Lung (tissue), 12 donors: Measurements from ENCODE around the gene CBX4. TPM values are rescaled to one million over a fixed set of nuclear protein-coding genes. Genes with fewer than 3 reads are reported as not detected.
A peak's percentile ranks its signal among the peaks of the same experiment; 100 is the strongest.

Source experiments
- ATAC-seq: fragments of 200-7000 bp; cut with Tn5 transposase; one replicate; pipeline ENCODE4 v1.9.1; 2020; ENCODE audit warnings: moderate number of reproducible peaks; ENCODE audit not compliant: insufficient read depth, low FRiP score
- DNase-seq, 3 donors: peaks; one replicate each; pipeline ENCODE4 v3.0.0-alpha.2; 2013 to 2017
- H3K27ac ChIP-seq, 2 donors: one replicate each; pipeline ENCODE4 v1.5.1; 2013; ENCODE audit warnings: mild to moderate bottlenecking in 2 of 2, moderate library complexity in 2 of 2, control low read depth in 1 of 2, inconsistent platforms in 1 of 2, low read depth in 1 of 2, low read length in 1 of 2
- H3K27me3 ChIP-seq, 3 donors: one replicate each; pipeline ENCODE4 v1.5.1; 2013; ENCODE audit warnings: low read length in 2 of 3; ENCODE audit not compliant: control insufficient read depth in 3 of 3, insufficient read depth in 3 of 3
- H3K36me3 ChIP-seq, 4 donors: one replicate each; pipeline ENCODE4 v1.5.1; 2013; ENCODE audit warnings: low read length in 4 of 4, mild to moderate bottlenecking in 1 of 4, moderate library complexity in 1 of 4; ENCODE audit not compliant: control insufficient read depth in 4 of 4, insufficient read depth in 4 of 4
- H3K4me1 ChIP-seq, 5 donors: one replicate each; pipeline ENCODE4 v1.5.1; 2013; ENCODE audit warnings: low read length in 5 of 5, mild to moderate bottlenecking in 2 of 5, moderate library complexity in 1 of 5; ENCODE audit not compliant: control insufficient read depth in 5 of 5, insufficient read depth in 5 of 5
- H3K4me3 ChIP-seq: one replicate; pipeline ENCODE4 v1.5.1; 2013; ENCODE audit warnings: mild to moderate bottlenecking, control low read depth, moderate library complexity
- H3K9ac ChIP-seq, 2 donors: one replicate each; pipeline ENCODE4 v1.5.1; 2013; ENCODE audit warnings: low read length in 2 of 2, control low read depth in 1 of 2; ENCODE audit not compliant: insufficient read depth in 1 of 2
- H3K9me3 ChIP-seq, 4 donors: one replicate each; pipeline ENCODE4 v1.5.1; 2013; ENCODE audit warnings: low read length in 3 of 4, mild to moderate bottlenecking in 1 of 4, moderate library complexity in 1 of 4; ENCODE audit not compliant: control insufficient read depth in 4 of 4, insufficient read depth in 3 of 4
- CTCF ChIP-seq: IDR thresholded peaks from 2 replicates; pipeline ENCODE4 v1.5.1; 2012; ENCODE audit warnings: mild to moderate bottlenecking; ENCODE audit errors: control extremely low read depth, extremely low read depth
- WGBS, 2 donors: extraction: QIAGEN DNeasy Blood & Tissue Kit; methylation state at CpG; one replicate each; pipeline ENCODE4 v1.1.7; 2013; 5-methylcytosine and 5-hydroxymethylcytosine counted together
- polyA plus RNA-seq, 2 donors: library from polyadenylated mRNA; stranded (reverse); fragments of 200-250 nt; gene quantifications; one replicate each; pipeline ENCODE4 v1.2.1, GENCODE V29; 2013
- total RNA-seq, 2 donors: library from RNA; depleted of rRNA in 1 of 2; stranded (reverse); fragments of >200 nt in 1 of 2; gene quantifications; one replicate each; pipeline ENCODE4 v1.2.1, GENCODE V29; 2014 to 2021
- donor health status: control.
- donor health status: control.
- donor health status: Bipolar disorder and iron deficiency.
- donor health status: healthy.
- donor health status: DM: yes; HTN: yes; CAD: no.

Gene CBX4
- total and polyA plus RNA-seq, 4 donors = 12.8 to 32.0 (median 17.5) TPM

GRCh38 chr17:79836510-79836971, 2.7 kb downstream of the CBX4 start:
- H3K27ac ChIP-seq = peak overlapping the region in 1 of 2 donors; percentile 84
- H3K9me3 ChIP-seq = peaks cover 0 to 4% (median 0%) of the 10 kb centered on the region in 4 donors
- H3K36me3 ChIP-seq = peaks cover 0 to 24% (median 8%) of the 10 kb centered on the region in 4 donors
- H3K9ac ChIP-seq = no peak overlapping the region
- peaks cover 8 to 55% (median 43%) of the 10 kb centered on the region in 5 donors for H3K4me1 ChIP-seq
- DNase-seq (no peak), ATAC-seq (no peak)
- no peak overlapping the region for H3K4me3 ChIP-seq
- peaks cover 0 to 16% (median 13%) of the 10 kb centered on the region in 3 donors for H3K27me3 ChIP-seq
- WGBS, 2 donors = 12 to 30% methylated on average over 18 of the region's 18 CpGs
- no peak for TF ChIP-seq CTCF

DNA sequence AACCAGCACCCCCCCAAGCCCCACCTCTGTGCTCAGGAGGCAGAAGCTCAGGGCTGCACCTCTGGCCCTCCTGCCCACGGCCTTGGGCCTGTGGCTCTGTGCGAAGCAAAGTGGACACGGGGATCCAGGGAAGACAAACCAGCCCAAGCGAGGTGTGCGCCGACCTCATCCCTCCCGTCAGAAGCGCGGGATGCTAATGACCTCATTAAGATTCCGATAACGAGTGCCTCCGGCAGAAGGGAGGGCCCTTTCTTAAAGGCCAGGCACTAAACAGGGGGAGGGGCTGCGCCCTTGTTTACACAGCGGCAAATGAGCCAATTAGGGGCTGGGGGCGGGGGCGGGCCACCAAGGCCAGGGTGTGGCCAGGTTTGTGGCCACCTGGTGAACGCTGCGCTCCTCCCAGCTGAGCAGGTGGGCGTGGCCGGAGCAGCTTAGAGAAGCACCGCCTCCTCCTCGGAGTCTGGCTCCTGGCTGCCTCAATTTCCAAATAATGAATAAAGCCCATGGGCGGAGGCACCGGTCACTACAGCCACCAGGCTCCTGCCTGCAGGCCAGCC, 3.2 kb downstream of the CBX4 start:
- no peak overlapping the region for H3K9ac ChIP-seq
- no peak overlapping the region for H3K4me3 ChIP-seq
- 70 to 79% methylated on average over 24 of the region's 24 CpGs for WGBS, 2 donors
- ATAC-seq (no peak), DNase-seq (peak; percentile 40 to 65 (median 62))
- H3K27me3 ChIP-seq = peaks cover 0 to 10% (median 9%) of the 10 kb centered on the region in 3 donors
- peaks cover 0 to 4% (median 0%) of the 10 kb centered on the region in 4 donors for H3K9me3 ChIP-seq
- peak overlapping the region in 1 of 2 donors; percentile 84 for H3K27ac ChIP-seq
- no peak for TF ChIP-seq CTCF
- peaks cover 0 to 24% (median 8%) of the 10 kb centered on the region in 4 donors for H3K36me3 ChIP-seq
- peaks cover 11 to 56% (median 46%) of the 10 kb centered on the region in 5 donors for H3K4me1 ChIP-seq

GRCh38 chr17:79835470-79835899, 3.8 kb downstream of the CBX4 start:
- no peak for TF ChIP-seq CTCF
- 86 to 97% methylated on average over 11 to 13 of the region's 13 CpGs for WGBS, 2 donors
- Histone ChIP-seq H3K4me1 (peaks cover 11 to 62% (median 42%) of the 10 kb centered on the region in 5 donors), H3K9me3 (no peaks in the 10 kb centered on the region), H3K27ac (no peak overlapping the region), H3K27me3 (peaks cover 0 to 6% (median 5%) of the 10 kb centered on the region in 3 donors), H3K36me3 (peaks cover 0 to 24% (median 8%) of the 10 kb centered on the region in 4 donors), H3K9ac (no peak overlapping the region), H3K4me3 (no peak overlapping the region)
- ATAC-seq (no peak), DNase-seq (no peak)
